DMS53 (cell line): Measurements from ENCODE around the gene OR5B2.
"Not testable (repeated sequence)": the region's sequence is repeated elsewhere in the genome, so short reads cannot be mapped to it uniquely, and the experiment has no call there.

Source experiments
- DNase-seq: peaks from one replicate; lab custom pipeline; 2025; lab: John Stamatoyannopoulos, UW

OR5B2 gene

DNA sequence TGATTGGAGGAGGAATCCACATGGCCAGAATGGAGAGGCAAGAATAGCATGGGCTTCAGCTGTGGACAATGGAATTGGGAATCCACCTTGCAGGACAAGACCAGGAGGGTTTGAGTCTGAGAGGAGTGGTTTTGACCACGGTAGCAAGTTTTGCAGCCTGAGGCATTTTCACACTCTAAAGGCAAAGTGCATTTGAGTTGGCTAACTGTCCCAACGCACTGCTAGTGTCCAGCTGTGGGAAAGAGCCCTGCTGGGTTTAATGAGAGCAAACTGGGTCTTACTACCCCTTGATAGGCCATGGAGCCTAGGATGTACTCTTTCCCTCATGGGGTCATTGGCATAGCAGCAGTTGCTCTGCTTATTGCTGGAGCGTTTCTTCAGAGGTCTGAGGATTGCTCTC lies at the start of gene OR5B2:
Gene OR5B2, minus strand, starts transcription at position 101 of the 400 bp plus-strand sequence. CDS start 4,860 bp downstream, outside the sequence.
- DNase-seq = no peak

DNA sequence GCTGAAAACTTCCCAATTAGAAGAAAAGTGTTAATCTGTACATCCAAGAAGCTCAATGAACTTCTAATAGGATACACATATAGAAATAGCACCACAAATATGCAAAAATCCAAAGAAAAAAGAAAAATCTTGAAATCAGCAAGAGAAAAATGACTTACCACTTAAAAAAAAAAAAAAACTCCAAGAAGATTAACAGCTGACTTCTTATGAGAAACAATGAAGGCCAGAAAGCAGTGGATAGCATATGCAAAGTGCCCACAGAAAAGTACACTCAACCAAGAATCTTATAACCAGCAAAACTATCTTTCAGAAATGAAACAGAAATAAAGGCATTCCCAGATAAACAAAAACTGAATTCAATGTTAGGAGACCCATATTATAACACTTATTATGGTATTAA lies 44.0 kb upstream of the OR5B2 start:
- DNase-seq = peak; percentile 1

DNA sequence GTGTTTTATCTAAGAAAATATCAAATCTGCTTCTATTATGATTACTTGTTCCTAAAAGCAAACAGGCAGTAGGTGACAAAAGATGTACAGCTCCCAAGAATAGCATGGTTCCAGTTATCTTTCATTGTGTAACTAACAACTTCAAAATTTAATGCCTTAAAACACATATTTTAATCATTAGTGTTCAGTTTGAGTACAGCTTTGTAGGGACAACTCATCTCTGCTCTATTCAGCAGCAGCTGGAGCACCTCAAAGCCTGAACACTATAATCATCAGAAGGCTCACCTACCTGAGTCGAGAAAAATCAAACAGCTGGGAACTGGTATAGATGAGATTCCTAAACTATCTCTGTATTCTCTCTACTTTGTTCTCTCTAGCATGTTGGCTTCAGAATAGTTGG lies 38.4 kb upstream of the OR5B2 start:
- DNase-seq = no peak

DNA sequence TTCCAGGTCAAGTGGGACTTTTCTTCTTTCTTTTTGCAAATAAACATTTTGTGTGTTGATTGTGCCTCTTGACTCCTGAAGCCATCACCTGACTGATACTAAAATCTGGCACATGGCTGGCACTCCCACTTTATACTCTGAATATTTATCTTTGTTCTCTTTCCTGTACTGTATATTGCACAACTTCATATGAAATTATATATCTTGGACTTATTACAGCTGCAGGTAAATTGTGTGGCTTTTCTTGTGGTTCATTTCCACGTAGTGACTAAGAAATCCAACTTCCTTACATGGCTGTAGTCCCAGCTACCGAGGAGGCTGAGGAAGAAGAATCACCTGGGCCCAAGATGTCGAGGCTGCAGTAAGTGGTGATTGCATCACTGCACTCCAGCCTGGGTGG lies 37.8 kb upstream of the OR5B2 start:
- DNase-seq = no peak

DNA sequence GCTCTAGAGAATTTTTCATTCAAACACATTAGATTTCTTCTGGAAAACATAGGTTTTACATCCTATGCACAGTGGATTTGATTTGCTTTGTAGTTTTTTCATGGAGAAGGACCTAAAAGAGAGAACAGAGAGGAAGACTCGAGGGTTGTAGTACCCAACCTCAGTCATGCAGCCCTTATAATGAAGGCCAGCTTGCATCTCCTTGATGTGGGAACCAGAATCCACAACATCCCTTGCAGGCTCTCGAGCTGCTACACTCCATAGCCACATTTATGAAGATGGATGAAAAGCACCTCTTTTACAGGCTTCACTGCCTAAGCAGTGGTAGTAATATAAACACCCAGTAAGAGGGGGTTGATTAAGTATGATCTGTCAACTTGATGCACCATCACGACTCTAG lies 23.7 kb upstream of the OR5B2 start:
- DNase-seq = no peak

DNA sequence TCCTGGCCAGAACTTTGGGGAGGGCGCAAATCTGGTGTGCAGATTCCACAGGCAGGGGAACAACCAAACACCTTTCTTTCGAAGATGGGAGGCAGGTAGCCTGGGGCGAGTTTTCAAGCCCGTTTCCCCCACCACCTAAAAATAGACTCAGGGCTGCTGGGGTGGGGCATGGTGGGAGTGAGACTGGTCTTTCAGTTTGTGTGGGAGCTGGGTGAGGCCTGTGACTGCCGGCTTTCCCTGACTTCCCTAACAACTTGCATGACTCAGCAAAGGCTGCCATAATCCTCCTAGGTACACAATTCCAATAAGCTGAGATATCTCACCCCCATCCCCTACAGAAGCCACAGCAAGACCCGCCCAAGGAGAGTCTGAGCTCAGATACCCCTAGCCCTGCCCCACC lies 18.4 kb upstream of the OR5B2 start:
- no peak for DNase-seq

DNA sequence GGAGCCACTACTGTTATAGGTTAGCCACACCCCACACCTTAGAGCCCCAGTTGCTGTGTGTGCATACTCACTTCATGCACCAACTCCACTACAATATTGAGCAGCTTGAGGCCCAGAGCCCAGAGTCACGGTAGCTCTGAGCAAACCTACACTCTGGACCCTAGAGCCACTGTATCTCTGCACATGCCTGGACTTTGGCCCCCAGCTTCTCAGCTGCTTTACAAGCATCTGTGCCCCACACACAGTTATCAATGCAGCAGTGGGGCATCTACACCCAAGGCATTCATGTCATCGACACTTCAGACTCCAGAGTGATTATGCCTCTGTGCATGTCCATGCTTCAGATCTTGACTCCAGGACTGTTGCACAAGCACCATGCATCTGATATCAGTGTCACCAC lies 16.4 kb upstream of the OR5B2 start:
- no peak for DNase-seq

DNA sequence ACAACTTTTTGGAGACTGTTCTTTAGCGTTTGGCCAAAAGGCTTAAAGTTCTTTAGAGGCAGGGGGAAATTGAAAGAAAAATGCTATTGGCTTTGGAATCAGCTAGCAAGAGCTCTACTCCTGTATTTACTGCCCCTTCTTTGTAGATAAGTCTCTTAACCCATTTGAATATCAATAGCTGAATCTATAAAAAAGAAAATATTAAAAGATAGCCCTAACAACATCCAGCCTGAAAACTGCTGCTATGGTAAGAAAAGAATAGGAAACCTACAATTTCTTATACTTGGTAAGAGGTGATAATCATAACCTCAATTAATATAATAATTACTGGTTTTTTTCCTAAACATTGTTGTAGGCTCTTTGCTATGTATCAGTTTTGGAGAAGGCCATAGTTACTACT lies 14.2 kb upstream of the OR5B2 start, which contains the start of gene OR5B12:
Gene OR5B12, minus strand, starts transcription at position 101 of the 400 bp plus-strand sequence. CDS start 2,085 bp downstream, outside the sequence.
- no peak for DNase-seq

DNA sequence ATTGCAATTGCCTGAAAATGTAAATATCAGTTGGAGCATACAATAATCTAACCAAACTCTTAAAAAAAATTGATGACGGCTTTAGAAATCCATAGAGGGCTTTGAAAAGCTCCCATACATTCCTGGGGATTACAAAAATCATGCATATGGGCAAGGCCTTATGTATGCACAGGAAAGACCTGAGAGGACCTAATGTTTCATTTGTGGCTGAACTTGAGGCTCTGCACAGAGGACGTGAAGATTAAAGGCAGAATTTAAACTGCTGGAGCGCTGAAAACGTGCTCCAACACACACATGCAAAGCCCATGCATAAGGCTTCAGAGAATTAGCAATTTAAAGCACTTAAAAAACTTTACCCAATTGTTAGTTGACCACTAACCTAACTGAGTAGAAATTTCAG lies 10.6 kb upstream of the OR5B2 start:
- DNase-seq = no peak

DNA sequence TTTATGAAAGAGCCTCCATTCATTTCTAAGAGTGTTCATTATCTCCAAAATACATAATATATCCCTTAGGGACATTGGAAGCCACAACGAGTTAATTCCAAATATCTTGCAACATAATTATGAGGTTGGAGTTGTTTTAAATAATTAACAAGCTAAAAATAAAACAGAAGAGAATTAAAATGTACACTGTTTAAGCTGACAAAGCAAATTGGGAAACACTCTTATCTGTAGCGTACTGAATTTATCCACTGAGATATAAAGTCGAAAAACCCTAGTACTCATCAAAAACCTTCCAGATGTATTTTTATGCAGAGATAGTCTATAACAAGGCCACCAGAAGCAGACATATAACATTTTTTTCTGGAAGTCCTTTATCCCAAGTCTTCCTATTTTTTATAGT lies 6.3 kb upstream of the OR5B2 start:
- no peak for DNase-seq

DNA sequence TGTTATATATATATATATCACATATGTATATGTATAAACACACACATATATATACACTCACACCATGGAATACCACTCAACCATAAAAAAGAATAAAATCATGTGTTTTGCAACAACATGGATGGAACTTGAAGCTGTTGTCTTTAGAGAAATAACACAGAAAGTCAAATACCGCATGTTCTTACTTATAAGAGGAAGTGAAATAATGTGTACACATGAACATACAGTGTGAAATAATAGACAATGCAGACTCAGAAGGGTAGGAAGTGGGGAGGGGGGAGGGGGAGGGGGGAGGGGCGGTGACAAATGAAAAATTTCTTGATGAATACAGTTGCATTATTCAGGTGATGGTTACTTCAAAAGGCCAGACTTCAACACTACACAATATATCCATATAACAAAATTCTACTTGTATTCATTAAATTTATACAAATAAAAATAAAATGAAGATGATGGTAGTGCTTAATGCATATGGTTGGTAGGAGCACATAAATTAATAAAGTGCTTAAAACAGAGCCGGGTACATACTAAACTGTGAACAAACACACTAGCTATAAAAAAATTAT lies 5.8 kb upstream of the OR5B2 start:
- no peak for DNase-seq

DNA sequence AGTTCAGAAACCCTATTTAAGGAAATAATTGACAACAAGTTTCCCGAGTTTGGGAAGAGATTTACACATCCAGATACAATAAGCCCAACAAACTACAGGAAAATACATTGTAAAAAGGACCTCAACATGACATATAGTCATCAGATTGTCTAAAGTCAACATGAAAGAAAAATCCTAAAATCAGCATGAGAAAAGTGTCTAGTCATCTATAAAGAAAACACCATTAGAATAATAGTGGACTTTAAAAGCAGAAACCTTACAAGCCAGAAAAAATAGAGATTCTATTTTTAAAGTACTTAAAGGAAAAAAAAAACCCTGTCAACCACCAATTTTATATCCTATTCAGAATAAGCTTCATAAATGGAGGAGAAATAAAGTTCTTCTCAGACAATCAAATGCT lies 1.4 kb upstream of the OR5B2 start:
- DNase-seq = no peak

DNA sequence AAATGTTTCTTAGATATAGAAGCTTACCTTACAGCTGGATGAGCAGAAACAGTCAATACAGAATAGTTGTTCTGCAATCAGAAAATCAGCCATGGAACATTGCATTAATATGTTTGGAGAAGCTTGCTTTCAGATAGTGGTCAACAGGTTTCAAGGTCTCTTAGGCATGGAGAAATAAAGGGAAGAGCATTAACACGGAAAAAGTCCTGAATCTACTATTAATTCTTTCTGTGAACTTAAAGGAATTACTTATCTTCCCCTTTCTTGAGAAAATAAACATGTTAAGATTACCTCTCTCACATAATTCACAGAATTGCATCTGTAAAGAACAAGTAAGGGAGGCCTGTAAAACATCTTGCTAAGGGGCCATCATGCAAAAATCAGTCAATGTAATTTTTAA lies 21.1 kb downstream of the OR5B2 start, which contains the start of gene OR5B3:
Gene OR5B3, minus strand, starts transcription at position 101 of the 400 bp plus-strand sequence. CDS start 3,465 bp downstream, outside the sequence.
- no peak for DNase-seq

DNA sequence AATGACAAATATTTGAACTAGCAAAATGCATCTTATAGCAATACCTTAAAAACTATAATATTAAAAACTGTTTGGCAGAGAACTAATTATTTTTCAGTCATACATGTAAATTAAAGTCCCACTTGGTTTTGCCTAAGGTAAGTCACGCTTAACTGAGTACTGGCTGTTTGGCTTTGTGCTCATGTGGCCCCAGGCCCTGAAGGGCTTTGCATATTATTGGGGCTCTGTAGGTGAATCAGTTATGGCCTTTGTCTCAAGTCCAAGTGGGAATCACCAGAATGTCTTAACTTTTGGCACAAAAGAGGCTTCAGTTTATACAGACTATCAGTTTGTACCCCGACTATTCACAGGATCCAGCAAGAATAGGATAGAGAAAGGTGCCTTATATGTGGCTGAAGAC lies 28.3 kb downstream of the OR5B2 start:
- DNase-seq = not testable (repeated sequence)

DNA sequence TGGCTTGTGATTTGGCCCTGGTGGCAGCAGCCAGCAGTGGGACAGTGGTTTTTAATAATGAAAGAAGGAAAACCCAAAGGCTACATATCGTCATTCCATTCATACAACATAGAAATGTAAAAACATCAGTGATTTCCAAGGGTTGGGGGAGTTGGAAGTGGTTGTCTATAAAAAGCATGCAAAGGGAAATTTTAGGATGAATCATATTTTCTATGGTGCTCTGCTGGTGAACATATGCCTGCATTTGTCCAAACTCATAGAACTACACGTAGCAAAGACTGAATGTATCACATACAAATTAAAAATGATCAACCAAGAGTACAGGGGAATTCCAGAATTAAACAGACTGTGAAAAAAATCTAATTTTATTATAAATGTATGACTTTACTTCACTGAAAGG lies 32.3 kb downstream of the OR5B2 start:
- DNase-seq = no peak

DNA sequence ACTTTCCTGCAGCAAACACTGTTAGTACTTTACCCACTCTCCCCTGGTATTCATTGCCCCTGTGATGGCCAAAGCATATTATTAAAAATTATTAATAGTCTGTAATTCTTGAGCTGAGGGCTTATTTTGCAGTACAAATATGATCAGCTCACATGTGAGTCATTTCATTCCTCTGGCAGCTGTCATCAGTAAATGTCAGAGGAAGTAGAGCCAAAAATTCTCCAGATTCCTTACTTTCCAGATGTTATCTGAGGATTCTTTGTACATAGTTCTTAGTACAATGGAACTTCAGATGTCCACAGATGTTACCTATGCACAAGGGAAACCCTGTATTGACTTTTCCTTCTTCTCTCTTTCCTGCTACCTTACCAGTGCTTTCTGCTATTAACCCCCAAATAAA lies 33.7 kb downstream of the OR5B2 start:
- peak; percentile 3 for DNase-seq

DNA sequence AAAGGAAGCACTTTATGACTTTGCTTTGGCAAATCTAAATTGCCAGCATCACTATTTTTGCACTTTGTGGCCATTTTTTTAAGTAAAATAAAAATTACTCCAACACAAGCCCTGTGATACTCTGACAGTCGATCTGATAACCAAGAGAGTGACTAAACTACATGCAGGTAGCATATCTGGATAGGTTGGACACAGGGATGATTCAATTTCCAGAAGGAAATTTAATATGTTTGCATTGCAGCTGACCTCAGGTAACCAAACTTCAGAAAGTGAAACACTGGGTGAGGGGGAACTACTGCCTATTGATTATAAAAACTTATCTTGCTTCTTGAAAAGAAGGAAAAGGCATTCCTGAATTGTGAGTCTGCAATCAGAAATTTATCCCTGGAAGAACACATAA lies 35.2 kb downstream of the OR5B2 start:
- peak; percentile 41 for DNase-seq

DNA sequence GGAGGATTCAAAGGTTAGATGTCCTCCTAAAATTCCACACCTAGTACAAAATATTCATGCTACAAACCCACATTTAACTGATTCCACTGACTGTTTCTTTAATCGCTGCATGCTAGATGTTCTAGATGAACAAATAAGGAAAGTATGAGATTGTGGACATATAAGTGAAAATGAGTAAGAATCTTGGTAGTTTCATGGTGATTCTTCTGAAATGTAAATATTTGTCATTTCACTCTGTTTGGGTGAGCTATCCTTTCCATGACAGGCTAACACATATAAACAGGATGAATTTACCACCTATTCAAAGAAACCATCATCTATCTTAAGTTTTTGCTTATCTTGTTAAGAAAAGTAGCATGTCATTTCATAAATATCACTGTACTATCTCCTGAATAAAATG lies 36.0 kb downstream of the OR5B2 start:
- DNase-seq = peak; percentile 0

DNA sequence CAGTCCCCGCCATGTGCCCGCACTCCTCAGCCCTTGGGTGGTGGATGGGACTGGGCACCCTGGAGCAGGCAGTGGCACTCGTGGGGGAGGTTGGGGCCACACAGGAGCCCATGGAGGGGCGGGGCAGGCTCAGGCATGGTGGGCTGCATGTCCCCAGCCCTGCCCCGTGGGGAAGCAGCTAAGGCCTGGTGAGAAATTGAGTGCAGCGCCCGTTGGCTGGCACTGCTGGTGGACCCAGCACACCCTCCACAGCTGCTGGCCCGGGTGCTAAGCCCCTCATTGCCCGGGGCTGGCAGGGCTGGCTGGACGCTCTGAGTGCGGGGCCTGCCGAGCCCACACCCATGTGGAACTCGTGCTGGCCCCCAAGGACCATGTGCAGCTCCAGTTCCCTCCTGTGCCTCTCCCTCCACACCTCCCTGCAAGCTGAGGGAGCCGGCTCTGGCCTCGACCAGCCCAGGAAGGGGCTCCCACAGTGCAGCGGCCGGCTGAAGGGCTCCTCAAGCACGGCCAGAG lies 37.3 kb downstream of the OR5B2 start:
- no peak for DNase-seq
